Hematopoietic multipotent progenitor cell treated with erythropoietin and hydrocortisone succinate and interleukin-3 and kit ligand, for 6 days (in vitro differentiated cells): ENCODE results near the gene B4GALT5.
"Not testable (repeated sequence)": the region's sequence is repeated elsewhere in the genome, so short reads cannot be mapped to it uniquely, and the experiment has no call there.

Source experiments
- DNase-seq: peaks from one replicate; pipeline ENCODE4 v3.0.0-alpha.2; 2015

B4GALT5 gene

DNA sequence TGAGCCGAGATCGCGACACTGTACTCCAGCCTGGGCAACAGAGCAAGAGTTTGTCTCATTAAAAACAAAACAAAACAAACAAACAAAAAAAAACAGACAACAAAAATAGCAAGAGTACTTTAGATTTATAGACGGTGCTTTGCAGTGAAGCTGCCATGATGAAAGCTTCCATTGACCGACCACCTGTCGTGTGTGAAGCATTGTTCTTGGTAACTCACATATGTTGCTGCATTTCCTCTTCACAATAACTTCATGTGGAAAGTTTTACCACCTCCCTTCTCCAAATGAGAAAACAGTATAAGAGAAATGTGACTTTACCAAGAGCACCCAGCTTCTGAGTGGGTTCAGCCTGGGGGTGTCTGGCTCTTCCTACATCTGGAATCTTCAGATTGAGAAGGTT lies 89.4 kb downstream of the B4GALT5 start:
- DNase-seq: no peak

DNA sequence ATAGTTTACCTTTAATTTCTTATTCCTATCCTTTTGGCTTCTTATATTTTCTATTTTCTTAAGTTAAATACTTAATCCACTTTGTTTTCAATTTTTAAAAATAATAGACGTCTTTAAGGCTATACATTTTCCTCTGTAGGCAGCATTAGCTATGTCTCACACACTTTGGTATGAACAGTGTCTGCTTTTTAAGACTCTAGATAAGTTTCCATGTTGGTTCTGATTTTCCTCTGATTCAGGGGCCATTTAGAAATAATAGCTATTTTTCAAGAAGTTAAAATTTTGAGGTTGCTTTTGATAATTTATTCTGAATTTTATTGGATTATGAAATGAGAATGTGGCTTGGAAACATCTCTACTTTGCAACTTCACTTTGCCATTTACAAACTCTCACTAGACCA lies 91.4 kb downstream of the B4GALT5 start:
- DNase-seq: no peak

DNA sequence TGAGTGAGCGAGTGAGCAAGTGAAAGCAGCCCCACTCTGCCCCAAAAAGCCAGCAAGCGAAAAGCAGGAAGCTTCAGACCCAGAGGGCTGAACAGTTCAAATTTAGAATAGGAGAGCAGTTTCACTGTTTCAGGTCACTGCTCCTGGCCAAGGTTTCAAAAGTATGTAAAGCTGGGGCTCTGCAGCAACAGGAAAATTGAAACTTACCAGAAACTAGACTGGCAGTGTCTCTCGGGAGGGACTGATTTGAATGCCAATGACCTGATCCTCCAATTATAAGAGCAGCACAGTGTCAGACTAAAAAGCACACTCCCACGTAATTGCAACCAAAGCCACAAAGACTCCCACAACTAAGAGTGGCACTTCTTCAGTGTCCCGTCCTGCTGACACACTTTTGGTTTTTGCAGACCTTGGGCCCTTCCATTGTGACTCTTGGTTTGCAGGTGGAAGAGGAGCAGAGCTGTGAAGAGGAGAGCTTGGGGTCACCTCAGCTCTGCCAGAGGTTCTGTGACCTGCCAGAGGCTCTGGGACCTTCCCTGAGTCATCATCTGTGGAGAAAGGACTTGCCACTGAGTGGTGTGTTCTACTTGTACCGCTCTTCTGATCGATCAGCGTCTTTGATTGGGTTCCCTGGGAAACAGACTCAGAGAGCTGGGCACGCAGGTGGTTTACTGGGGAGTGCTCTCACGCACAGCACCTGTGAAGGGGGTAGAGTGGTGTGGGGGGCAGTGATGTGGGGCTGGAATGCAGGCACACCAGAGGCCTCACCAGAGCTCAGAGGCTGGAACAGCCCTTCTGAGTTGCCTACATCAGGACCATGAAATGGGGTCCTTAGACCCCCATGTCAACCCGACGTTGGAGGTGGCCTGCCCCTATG lies 93.1 kb downstream of the B4GALT5 start:
- no peak for DNase-seq

DNA sequence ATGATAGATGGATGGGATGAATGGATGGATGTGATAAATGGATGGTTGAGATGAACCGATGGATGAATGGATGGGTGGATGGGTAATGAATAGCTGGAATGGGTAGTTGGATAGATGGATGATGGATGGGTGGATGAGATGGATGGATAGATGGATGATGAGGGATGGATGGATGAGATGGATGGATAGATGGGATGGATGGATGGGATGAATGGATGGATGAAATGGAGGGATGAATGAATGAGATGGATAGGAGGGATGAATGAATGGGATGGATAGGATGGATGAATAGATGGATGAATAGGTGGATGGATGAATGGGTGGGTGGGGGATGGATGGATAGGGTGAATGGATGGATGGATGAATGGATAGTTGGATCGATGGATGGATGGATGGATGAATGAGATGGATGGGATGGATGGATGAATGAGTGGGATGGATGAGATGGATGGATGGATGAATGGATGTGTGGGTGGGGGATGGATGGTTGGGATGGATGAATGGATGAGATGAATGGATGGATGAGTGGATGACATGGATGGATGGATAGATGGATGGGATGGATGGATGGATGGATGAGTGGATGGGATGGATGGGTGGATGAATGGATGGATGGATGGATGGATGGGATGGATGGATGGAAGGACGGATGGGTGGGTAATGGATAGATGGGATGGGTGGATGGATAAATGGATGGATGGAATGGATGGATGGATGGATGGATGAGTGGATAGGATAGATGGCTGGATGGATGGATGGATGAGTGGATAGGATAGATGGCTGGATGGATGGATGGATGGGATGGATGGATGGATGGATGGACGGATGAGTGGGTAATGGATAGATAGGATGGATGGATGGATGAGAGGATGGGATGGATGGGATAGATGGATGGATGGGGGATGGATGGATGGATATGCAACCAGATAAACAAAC lies 94.3 kb downstream of the B4GALT5 start:
- DNase-seq: no peak

DNA sequence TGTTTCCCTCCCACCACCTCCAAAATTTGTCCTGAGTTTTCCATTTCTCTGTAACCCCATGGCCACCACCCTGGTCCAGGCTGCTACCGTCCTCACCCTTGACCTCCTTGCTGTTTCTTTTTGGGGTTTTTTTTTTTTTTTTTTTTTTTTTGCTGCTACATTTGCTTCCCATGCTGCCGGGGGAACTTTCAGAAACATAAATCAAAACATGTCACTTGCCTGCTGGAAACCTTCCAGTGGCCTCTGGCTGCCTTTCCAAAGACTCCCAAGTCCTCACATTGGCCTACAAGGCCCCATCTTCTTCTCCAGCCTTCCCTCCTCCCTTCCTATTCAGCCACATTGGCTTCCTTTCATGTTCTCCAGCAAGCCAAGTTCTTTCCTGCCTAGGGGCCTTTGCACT lies 95.4 kb downstream of the B4GALT5 start:
- DNase-seq: no peak

DNA sequence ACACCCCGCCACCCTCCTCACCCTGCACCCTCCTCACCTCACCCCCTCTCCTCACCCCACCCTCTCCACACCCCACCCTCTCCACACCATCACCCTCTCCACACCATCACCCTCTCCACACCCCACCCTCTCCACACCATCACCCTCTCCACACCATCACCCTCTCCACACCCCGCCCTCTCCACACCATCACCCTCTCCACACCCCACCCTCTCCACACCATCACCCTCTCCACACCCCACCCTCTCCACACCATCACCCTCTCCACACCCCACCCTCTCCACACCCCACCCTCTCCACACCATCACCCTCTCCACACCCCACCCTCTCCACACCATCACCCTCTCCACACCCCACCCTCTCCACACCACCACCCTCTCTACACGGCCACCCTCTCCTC lies 96.3 kb downstream of the B4GALT5 start:
- DNase-seq: not testable (repeated sequence)

DNA sequence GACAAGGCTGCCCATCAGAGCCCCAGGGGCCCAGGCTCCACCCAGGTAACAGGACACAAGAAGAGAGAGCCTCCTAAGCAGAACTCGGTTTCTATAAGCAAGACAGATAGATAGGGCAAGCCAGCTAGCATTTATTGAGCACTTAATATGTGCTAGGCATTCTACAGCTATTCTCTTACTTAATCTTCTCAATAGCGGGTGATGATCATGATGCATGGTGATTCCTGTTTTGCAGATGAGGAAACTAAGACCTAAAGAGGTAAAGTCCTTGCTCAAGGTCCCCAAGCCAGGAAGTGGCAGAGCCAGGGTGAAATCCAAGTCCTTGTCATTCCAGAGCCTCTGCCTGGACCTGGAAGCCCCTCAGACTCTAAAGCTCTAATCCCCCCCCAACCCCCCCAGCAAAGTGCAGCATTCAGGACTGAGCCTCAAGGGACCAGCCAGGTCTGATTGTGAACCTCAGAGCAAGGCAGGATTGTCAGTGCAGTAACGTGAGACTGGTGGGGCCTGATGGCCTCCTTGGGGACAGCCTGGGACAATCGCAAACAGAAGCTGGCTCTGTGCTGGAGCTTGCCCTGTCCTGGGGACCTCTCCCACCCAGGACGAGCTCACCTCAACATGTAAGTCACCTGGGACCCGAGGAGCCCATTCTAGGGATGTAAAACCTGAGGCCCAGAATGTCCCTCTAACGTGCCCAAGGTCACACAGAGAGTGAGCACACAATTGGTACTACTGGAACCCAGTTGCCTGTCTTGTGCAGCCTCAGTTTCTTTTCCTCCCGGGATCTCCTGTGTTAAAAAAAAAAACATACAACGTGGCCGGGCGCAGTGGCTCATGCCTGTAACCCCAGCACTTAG lies 97.3 kb downstream of the B4GALT5 start:
- no peak for DNase-seq

DNA sequence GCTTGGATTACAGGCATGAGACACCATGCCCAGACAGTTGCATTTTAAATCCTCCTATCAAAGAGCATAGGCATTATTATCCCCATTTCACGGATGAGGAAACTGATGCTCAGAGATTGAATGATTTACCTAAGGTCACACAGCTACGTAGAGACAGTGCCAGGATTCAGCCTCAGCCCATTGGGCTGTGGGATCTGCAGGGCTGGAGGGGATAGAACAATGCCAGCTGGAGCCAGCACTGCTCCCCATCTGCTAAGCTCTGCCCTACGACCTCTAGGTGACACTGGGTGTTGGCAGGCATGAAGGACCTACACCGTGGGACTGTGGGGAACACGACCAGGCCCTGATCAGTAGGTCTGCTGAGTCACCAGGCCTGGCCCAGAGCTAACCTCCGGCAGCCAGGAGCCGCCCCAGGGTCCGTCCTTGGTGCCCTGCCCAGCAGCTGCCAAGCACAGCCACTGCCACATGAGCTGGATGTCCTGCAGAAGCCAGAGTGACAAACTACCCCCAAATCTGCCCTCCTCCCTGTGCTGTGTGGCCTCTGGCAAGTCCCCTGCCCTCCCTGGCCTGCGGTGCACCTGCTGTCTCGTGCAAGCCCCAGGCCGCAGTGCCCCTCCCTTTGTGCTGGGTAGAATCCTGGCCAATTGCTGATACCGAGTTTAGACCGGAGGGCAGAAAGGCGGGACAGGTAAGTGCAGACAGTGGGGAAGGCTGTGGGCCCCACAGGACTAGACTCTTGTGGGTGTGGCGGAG lies 98.1 kb downstream of the B4GALT5 start:
- peak; percentile 70 for DNase-seq

DNA sequence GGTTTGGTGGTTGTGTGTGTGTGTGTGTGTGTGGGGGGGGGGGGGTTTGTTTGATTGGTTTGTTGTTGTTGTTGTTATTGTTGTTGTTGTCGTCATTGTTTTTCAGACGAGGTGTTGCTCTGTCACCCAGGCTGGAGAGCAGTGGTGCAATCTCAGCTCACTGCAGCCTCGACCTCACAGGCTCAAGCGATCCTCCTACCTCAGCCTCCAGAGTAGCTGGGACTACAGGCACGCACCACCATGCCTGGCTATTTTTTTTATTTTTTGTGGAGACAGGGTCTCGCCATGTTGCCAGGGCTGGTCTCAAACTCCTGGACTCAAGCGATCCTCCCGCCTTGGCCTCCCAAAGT lies 98.7 kb downstream of the B4GALT5 start:
- not testable (repeated sequence) for DNase-seq

DNA sequence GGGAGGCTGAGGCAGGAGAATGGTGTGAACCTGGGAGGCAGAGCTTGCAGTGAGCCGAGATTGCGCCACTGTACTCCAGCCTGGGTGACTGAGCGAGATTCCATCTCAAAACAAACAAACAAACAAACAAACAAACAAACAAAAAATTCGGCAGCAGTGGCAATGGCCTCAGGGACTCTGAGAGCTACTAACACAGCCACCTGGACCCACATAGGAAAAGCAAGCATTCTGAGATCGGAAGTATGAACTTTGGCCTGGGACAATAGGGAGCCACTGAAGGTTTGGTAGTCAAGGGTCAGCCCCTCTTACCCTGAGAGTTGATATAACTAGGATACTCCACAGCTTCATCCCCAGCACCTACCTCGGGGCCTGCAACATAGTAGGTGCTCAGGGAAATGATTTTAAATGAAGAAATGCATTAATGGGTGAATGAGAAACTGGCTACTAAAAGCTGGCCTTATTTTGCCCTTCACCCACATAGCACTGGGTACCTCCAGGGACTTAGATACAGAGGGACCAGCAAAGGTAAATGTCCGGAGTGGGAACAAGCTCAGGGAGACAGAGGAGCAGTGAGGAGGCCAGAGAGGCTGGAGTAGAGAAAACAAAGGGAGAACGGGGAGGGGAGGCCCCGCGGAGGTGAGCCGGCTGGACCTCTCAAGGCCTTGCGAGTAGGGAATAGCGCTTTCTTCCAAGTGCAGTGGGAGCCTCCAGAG lies 99.2 kb downstream of the B4GALT5 start:
- no peak for DNase-seq

DNA sequence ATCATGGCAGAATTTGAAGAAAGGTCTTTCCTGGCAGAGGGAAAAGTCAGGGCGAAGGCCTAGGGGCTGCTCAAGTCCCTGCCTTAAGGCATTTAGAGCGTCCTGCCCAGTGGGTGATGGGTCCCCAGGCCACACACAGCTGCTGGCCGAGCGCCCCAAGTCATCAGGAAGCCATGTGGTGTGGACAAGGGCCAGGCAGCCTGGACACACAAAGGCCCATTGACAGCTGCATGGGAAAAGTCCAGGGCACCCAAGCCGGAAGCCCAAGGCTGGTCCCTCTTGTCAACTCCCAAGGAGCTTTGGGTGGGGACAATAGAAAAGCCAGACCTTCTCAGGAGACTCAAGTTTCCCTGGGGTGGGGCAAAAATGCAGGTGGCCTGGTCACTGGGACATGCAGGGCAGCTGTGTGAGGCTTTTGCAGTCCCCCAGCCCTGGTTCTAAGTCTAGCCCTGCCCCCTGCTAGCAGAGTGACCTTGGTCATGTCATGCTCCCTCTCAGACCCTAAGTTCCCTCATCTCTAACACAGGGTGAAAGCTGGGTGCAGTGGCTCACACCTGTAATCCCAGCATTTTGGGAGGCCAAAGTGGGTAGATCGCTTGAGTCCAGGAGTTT lies 101.4 kb downstream of the B4GALT5 start:
- DNase-seq: no peak

DNA sequence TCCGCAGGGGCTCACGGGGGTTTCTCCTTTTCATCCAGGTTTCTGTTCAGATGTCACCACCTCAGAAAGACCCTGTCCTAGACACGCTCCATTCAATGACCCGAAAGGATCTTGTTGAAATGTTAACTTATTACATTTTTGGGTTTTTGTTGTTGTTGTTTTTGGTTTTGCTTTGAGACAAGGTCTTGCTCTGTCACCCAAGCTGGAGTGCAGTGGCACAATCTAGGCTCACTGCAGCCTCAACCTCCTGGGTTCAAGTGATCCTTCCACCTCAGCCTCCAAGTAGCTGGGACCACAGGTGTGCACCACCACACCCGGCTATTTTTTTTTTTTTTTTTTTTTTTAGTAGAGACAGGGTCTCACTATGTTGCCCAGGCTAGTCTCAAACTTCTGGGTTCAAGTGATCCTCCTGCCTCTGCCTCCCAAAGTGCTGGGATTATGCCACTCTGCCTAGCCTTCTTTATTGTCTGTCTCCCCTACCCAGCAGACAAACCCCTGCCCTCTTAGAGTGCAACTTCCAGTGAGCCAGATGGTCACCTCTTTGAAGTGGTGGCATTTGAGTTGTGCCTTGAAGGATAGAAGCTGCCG lies 102.0 kb downstream of the B4GALT5 start:
- not testable (repeated sequence) for DNase-seq

DNA sequence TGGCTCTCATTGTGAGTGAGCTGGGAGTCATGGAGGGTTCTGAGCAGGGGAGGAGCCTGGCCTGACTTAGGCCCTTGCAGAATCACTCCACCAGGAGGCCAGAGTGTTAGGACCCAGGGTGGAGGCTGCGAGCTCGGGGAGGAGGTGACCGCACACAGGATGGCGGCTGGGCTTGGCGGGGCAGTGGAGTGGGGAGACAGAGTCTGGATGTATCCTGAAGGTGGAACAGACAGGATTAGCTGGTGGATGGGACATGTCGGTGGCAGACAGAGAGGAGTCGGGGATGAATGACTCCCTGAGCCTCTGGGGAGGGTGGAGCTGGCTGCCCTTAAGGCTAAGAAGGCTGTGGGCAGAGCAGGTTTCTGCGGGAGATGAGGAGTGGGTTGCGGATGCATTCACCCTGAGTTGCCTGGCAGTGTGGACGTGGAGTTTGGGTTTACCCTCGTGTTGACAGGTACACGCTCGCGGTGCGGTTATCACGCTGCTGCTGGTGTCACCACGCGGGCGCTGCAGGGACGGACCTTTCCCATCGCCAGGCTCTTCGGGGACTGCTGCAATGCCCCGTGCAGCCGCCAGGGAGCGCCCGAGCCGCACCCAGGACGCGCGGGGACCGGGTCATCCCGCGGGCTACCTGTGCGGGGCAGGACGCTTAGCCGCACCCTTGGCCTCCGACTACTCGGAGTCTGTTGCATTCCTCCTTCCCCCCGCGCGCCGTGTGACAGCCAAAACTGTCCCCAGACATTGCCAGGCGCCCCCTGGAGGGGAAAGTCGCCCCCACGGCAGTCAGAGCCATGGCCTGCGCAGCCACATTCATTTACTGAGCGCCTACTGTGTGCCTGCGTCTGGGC lies 102.8 kb downstream of the B4GALT5 start:
- DNase-seq: peak; percentile 79

DNA sequence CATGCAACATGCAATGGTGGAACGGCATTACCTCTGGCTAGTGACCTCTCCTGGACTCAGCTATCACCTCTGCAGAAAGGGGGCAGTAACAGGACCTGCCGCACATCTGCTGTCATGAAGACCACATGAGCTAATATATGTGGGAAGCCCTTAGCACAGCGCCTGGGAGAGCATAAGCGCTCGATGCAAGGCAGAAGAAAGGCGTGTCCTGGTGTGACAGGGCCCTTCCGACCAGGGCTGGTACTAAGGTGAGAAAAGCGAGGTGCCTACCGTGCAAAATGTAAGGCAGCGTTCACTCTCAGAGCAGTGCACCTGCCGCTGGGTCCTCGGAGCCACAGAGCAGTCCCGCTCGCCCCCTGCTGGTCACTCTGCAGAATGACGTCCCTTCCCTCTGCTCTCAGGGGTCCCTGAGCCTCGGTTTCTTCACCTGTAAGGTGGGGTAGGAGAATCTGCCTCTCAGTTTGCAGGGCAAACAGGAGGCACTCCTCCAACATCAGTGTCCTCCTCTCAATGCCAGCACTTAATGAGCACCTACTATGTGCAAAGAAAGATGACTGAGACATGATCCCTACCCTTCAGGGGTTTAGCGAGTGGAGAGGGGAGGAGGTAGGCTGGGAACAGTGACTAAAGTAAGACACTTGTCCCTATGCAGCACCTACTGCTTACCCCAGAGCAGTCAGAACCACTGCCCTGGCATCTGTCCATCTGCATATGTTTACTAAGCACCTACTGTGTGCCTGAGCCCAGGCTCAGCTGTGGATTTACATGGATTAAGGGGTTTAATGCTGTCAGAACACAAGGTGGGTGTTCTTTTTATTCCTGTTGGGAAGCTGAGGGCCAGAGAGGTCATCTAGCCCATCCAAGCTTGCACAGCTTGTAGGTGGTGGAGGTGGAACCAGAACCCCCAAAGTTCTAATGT lies 104.7 kb downstream of the B4GALT5 start:
- peak; percentile 80 for DNase-seq

DNA sequence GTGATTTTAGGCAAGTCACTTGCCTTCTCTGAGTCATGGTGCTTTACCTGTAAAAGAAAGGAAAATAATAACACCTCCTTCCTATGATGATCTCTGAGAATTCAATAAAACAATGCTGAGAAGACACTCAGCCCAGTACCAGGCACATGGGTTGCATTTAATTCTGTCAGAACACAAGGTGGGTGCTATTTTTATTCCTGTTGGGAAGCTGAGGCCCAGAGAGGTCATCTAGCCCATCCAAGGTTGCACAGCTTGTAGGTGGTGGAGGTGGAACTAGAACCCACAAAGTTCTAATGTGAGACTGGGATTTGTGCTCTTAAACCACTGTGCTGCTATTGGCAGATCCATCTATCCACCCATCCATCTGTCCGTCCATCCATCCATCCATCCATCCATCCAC lies 106.1 kb downstream of the B4GALT5 start:
- no peak for DNase-seq

DNA sequence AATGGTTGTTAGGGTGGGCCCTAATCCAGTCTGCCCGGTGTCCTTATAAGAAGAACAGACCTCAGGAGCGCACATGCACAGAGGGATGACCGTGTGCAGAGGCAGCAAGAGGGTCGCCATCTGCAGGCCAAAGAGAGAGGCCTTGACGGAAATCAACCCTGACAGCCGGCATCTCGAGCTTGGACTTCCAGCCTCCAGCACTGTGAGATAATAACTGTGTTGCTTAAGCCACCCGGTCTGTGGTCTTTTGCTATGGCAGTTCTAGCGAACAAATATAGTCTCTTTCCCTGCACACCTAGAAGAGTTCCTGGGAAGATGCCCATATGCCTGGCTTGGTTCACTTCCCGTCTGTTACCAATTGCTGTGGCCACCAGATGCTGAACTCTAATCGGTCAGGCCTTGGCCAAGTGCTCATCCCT lies 110.5 kb downstream of the B4GALT5 start:
- peak; percentile 47 for DNase-seq

DNA sequence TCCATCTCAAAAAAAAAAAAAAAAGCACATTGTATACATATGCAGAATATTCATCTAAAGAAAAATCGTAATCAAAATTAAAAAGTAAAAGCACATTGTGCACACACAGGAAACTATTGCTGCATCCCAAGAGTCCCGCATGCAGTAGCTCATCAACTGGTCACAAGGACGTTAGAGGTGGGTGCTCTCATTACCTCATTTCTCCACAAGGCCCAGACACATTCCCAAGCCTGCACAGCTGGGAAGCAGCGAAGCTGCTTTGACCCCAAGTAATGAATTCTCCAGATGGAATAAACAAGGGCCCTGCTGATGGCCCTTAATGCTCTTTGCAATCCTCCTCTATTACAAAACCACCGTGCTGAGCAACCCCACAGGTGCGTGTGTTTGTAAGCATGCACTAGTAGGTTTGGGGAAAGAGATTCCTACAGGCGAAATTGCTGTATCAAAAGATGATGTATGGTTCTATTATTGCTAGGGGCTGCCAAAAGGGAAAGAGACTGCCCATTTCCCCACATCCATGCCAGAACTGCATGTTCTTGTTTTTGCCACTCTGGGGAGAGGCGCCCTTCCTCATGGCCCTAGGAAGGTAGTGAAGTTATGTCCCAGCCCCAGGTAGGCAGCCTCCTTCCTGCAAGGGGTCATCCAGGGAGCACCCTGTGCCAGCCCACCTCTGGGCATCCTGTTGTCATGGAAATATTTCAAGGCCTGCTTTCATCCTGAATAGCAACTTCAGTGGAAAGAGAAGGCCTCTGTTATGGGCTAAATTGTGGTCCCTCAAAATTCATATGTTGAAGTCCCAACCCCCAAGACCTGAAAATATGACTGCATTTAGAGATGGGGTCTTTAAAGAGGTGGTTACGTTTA lies 111.1 kb downstream of the B4GALT5 start:
- DNase-seq: no peak
